Spleen (tissue), 11 donors: ENCODE results near the gene PLXND1. TPM values are rescaled to one million over a fixed set of nuclear protein-coding genes. Genes with fewer than 3 reads are reported as not detected.

Source experiments
- DNase-seq: peaks from one replicate; pipeline ENCODE4 v3.0.0-alpha.2; 2020
- H3K27ac ChIP-seq, 8 donors: fragments of 200-600 bp; sonication (generic) in 7 of 8; 1 replicate in 4 of 8; 2 replicates in 4 of 8; pipeline versions ENCODE4 v1.5.0 to v1.8.0; 2016 to 2021; ENCODE audit warnings: inconsistent platforms in 4 of 8, mild to moderate bottlenecking in 4 of 8, moderate library complexity in 1 of 8
- H3K27me3 ChIP-seq, 7 donors: fragments of 200-600 bp; sonication (generic) in 6 of 7; replicated peaks in 1 of 7; 1 replicate in 4 of 7; 2 replicates in 3 of 7; pipeline versions ENCODE4 v1.5.0 to v1.8.0; 2016 to 2021; ENCODE audit warnings: inconsistent platforms in 3 of 7, mild to moderate bottlenecking in 1 of 7
- H3K36me3 ChIP-seq, 6 donors: fragments of 200-600 bp; sonication (generic) in 5 of 6; 1 replicate in 4 of 6; 2 replicates in 2 of 6; pipeline versions ENCODE4 v1.5.0 to v1.8.0; 2016 to 2021; ENCODE audit warnings: inconsistent platforms in 2 of 6
- H3K4me1 ChIP-seq, 6 donors: fragments of 200-600 bp; sonication (generic) in 5 of 6; 1 replicate in 3 of 6; 2 replicates in 3 of 6; pipeline versions ENCODE4 v1.5.0 to v1.8.0; 2016 to 2021; ENCODE audit warnings: inconsistent platforms in 3 of 6
- H3K4me3 ChIP-seq, 8 donors: fragments of 200-600 bp; sonication (generic) in 7 of 8; 1 replicate in 4 of 8; 2 replicates in 4 of 8; pipeline versions ENCODE4 v1.5.0 to v1.8.0; 2016 to 2021; ENCODE audit warnings: inconsistent platforms in 4 of 8, mild to moderate bottlenecking in 4 of 8, moderate library complexity in 2 of 8
- H3K9me3 ChIP-seq, 8 donors: fragments of 200-600 bp; sonication (generic) in 7 of 8; 1 replicate in 4 of 8; 2 replicates in 4 of 8; pipeline versions ENCODE4 v1.5.0 to v1.8.0; 2016 to 2021; ENCODE audit warnings: inconsistent platforms in 4 of 8
- POLR2A ChIP-seq, 3 donors: fragments of 450-650 bp; IDR thresholded peaks; one replicate each; pipeline ENCODE4 v1.5.1; 2017; ENCODE audit warnings: antibody characterized with exemption in 3 of 3, mild to moderate bottlenecking in 1 of 3
- POLR2AphosphoS5 ChIP-seq, 3 donors: sonication (generic); formaldehyde crosslinking; IDR thresholded peaks; one replicate each; pipeline ENCODE4 v1.5.1; 2017; ENCODE audit warnings: antibody characterized with exemption in 3 of 3
- WGBS, 5 donors: extraction: QIAGEN DNeasy Blood & Tissue Kit in 3 of 5; methylation state at CpG; one replicate each; pipeline versions ENCODE4 v1.1.5 to v1.1.7; 2013 to 2018; 5-methylcytosine and 5-hydroxymethylcytosine counted together
- intact Hi-C: fragments of 100-400 bp; cut with DNase I; formaldehyde crosslinking; loops from one replicate; pipeline ENCODE4 v1.15.0; 2023; ENCODE audit warnings: low total_unique reads
- polyA plus RNA-seq, 3 donors: library from polyadenylated mRNA; stranded (reverse); fragments of 200-250 nt; gene quantifications; one replicate each; pipeline ENCODE4 v1.2.1, GENCODE V29; 2013
- total RNA-seq, 7 donors: library from RNA; depleted of rRNA in 3 of 7; stranded (reverse); fragments of >200 nt in 3 of 7; fragmentation: NEBNext Ultra II Directional in 4 of 7; extraction: Animal tissue kit (Norgen Biotek cat#: 25700) in 4 of 7; gene quantifications; one replicate each; pipeline versions ENCODE4 v1.1.0 to v1.2.1, GENCODE V29; 2016 to 2021
- TF ChIP-seq, protein P1 (sequence below), 11 experiments: fragments of 200-600 bp in 7 of 11; fragments of 450-650 bp in 4 of 11; sonication (generic) in 4 of 11; IDR thresholded peaks in 8 of 11; conservative IDR thresholded peaks in 3 of 11; 1 replicate in 7 of 11; 2 replicates in 4 of 11; pipeline versions ENCODE4 v1.4.0 to v1.8.0; 2016 to 2021; ENCODE audit warnings: antibody characterized with exemption in 11 of 11, inconsistent platforms in 4 of 11, mild to moderate bottlenecking in 1 of 11
- donor health status: healthy with polysubstance abuse.
- donor health status: DM: no; HTN: no; CAD: no; lungs with moderate emphysema.
- donor health status: DM: no; HTN: no; CAD: no.
- donor health status: Bipolar disorder and iron deficiency.
- donor health status: healthy.
- donor health status: DM: no; HTN: no; CAD: no.
- donor health status: DM: yes; HTN: yes; CAD: no.

The PLXND1 gene
- total and polyA plus RNA-seq, 10 donors: 44.4 to 238 (median 164) TPM

DNA sequence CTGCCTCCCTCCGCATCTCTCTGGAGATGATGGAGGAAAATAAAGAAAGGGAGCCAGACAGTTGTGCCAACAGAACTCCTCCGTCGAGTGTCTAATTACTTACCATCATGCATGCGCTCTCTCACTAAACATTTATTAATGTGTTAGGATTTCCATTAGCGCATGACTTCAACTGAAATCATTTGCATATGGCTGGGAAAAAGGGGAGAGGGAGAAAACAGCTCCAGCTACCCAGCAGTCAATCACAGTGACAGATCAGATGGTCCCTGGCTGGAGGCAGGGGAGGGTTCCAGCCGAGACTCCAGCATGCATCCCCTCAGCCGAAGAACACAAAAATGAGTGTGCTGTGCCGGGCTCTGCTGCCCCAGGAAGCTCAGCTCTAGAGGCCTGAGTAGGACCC lies 84.9 kb downstream of the PLXND1 start:
- peaks cover 0 to 29% (median 4%) of the 10 kb centered on the region in 6 donors for H3K36me3 ChIP-seq
- H3K9me3 ChIP-seq: no peaks in the 10 kb centered on the region
- peaks cover 0 to 19% (median 10%) of the 10 kb centered on the region in 6 donors for H3K4me1 ChIP-seq
- DNase-seq: peak; percentile 56
- H3K27ac ChIP-seq: no peak overlapping the region
- no peak for TF ChIP-seq POLR2A (IDR thresholded peaks at IDR 0.05)
- no peak for TF ChIP-seq POLR2AphosphoS5 (IDR thresholded peaks at IDR 0.05)
- intact Hi-C loops: no loop called here
- no peaks in the 10 kb centered on the region for H3K27me3 ChIP-seq
- H3K4me3 ChIP-seq: no peak overlapping the region
- 89 to 93% (median 91%) methylated on average over 8 of the region's 8 CpGs for WGBS, 5 donors

DNA sequence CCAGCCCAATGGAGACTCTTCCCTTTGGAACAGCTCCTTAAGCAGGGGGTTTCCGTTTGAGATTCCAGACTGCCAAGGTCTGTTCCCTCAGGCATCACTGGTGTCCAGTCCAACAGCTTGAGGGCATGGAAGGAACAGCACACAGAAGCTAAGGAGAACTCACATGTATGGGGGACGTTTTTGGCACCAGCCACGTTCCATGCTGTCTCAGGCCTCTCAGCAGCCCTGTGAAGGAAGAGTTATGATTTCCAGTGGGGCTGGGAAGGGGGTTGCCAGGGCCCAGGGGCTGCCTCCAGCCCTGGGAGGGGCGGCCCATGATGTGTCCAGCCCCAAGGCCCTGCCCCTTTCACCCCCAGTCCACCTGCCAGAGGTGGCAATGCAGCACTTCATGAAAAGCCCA lies 85.5 kb downstream of the PLXND1 start:
- H3K4me3 ChIP-seq: no peak overlapping the region
- H3K4me1 ChIP-seq: peaks cover 0 to 13% (median 5%) of the 10 kb centered on the region in 6 donors
- DNase-seq: peak; percentile 47
- TF ChIP-seq, protein P1, sequence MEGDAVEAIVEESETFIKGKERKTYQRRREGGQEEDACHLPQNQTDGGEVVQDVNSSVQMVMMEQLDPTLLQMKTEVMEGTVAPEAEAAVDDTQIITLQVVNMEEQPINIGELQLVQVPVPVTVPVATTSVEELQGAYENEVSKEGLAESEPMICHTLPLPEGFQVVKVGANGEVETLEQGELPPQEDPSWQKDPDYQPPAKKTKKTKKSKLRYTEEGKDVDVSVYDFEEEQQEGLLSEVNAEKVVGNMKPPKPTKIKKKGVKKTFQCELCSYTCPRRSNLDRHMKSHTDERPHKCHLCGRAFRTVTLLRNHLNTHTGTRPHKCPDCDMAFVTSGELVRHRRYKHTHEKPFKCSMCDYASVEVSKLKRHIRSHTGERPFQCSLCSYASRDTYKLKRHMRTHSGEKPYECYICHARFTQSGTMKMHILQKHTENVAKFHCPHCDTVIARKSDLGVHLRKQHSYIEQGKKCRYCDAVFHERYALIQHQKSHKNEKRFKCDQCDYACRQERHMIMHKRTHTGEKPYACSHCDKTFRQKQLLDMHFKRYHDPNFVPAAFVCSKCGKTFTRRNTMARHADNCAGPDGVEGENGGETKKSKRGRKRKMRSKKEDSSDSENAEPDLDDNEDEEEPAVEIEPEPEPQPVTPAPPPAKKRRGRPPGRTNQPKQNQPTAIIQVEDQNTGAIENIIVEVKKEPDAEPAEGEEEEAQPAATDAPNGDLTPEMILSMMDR (IDR thresholded peaks at IDR 0.05 in 8 of 11, conservative IDR thresholded peaks at IDR 0.05 in 3 of 11): no peak
- TF ChIP-seq POLR2A (IDR thresholded peaks at IDR 0.05): no peak
- TF ChIP-seq POLR2AphosphoS5 (IDR thresholded peaks at IDR 0.05): no peak
- peaks cover 0 to 29% (median 4%) of the 10 kb centered on the region in 6 donors for H3K36me3 ChIP-seq
- 75 to 92% (median 87%) methylated on average over 1 to 4 of the region's 4 CpGs for WGBS, 5 donors
- intact Hi-C loops: no loop called here
- no peak overlapping the region for H3K27ac ChIP-seq
- no peaks in the 10 kb centered on the region for H3K27me3 ChIP-seq
- H3K9me3 ChIP-seq: no peaks in the 10 kb centered on the region

DNA sequence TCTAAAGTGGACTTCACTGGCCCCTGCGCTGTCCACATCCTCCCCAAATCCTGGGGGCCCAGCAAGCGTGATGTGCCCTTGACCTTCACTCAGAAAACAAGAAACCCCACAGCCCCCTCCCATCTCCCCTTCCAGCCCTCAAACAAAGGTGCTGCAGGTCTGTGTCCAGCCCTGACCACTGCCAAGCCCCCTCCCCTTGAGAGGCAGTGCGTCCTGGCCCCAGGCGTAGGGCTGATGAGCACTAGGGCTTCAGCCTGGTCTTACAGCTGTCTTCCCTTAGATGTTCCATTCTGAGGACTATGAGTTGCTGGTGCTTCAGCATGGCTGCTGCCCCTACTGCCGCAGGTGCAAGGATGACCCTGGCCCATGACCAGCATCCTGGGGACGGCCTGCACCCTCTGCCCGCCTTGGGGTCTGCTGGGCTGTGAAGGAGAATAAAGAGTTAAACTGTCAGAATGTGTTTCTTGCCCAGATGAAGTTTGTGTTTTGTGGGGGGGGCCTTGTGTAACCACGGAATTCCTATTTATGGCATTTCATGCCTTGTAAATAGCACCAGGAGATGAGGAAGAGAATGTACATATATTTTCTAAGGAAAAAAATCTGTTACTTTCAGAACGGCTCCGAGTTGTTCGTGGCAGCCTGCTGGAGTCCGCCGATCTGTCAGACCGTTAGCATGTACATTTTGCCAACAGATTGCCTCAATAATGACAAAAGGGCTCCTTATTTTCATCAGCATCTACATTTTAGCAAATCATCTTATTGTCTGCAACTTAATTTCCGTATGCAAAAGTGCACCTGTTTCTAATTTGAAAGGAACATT lies 86.4 kb downstream of the PLXND1 start:
- intact Hi-C loops: no loop called here
- H3K27me3 ChIP-seq: no peaks in the 10 kb centered on the region
- peaks cover 0 to 37% (median 4%) of the 10 kb centered on the region in 6 donors for H3K36me3 ChIP-seq
- H3K4me1 ChIP-seq: peaks cover 0 to 4% (median 0%) of the 10 kb centered on the region in 6 donors
- no peaks in the 10 kb centered on the region for H3K9me3 ChIP-seq
- H3K4me3 ChIP-seq: no peak overlapping the region
- no peak overlapping the region for H3K27ac ChIP-seq
- TF ChIP-seq POLR2AphosphoS5 (IDR thresholded peaks at IDR 0.05): no peak
- TF ChIP-seq, protein P1 (IDR thresholded peaks at IDR 0.05 in 8 of 11, conservative IDR thresholded peaks at IDR 0.05 in 3 of 11): no peak
- TF ChIP-seq POLR2A (IDR thresholded peaks at IDR 0.05): no peak
- peak; percentile 66 for DNase-seq
- 90 to 97% (median 94%) methylated on average over 14 to 15 of the region's 15 CpGs for WGBS, 5 donors

DNA sequence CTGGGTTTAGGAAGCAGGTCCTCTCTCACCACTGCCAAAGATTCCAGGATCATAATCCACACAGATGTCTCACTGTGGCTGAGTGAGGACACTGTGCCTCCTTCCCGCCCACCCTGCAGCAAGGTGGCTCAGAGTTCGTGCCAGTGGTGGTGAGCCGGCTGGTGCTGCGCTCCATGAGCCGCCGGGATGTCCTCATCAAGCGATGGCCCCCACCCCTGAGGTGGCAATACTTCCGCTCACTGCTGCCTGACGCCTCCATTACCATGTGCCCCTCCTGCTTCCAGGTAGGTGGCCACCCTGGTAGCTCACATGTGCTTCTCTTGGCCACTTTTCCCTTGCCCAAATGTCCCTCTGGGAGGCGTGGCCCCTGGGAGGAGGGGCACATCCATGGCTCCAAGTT lies 87.0 kb downstream of the PLXND1 start:
- TF ChIP-seq POLR2A (IDR thresholded peaks at IDR 0.05) (no peak), POLR2AphosphoS5 (IDR thresholded peaks at IDR 0.05) (no peak)
- TF ChIP-seq, protein P1 (IDR thresholded peaks at IDR 0.05 in 8 of 11, conservative IDR thresholded peaks at IDR 0.05 in 3 of 11): no peak
- Histone ChIP-seq H3K9me3 (no peaks in the 10 kb centered on the region), H3K4me3 (no peak overlapping the region), H3K27ac (no peak overlapping the region), H3K36me3 (peaks cover 0 to 43% (median 4%) of the 10 kb centered on the region in 6 donors), H3K27me3 (no peaks in the 10 kb centered on the region), H3K4me1 (peaks cover 0 to 4% (median 2%) of the 10 kb centered on the region in 6 donors)
- 93 to 100% (median 95%) methylated on average over 9 to 10 of the region's 10 CpGs for WGBS, 5 donors
- DNase-seq: no peak
- intact Hi-C loops: no loop called here
